A172 (cell line): ENCODE measurements around the gene WRAP73. TPM values are rescaled to one million over a fixed set of nuclear protein-coding genes. Genes with fewer than 3 reads are reported as not detected.

Experiments
- DNase-seq: peaks from one replicate; pipeline ENCODE4 v3.0.0-alpha.2; 2015; ENCODE audit warnings: low spot score
- total RNA-seq: library from RNA; depleted of rRNA; stranded (reverse); fragments of >200 nt; shearing (Covaris generic); gene quantifications from 2 replicates; pipeline ENCODE4 v1.2.3, GENCODE V29; 2014

The WRAP73 gene
- total RNA-seq, 1 experiment from 2014 or later, result 22.2 TPM

DNA sequence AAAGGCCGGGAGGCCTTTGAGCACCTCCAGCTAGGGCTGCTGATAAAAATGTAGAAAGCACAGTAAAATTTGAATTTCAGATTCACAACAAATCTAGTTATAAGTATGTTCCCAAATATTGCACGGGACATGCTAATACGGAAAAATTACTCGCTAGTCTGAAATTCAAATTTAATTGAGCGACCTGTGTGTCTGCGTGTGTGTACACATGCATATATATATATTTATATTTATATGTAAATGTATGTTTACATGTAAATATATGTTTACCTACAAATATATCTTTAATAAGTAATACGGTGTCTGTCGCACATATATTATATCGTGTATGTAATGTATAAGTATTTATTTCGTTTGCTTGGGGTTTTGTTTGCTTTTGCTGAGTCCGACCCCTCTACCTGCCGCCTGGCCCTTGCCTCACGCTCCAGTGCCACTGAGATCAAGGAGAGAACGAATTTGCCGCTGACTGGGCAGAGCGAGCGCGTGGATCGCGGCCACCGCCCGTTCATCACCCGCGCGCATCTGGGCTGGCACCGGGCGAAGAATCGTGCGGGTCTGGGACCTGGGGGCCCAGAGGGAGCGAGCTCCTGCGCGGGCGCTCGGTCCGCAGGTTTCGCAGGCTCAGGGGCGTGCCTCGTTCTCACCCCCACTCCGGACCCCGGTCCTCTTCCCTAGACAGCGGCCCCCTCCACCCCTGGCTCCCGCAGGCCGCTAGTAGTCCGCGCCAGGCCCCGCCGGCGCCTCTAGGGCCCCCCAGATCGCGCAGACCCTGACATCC, 534 bp upstream of the WRAP73 start:
- DNase-seq, result no peak

DNA sequence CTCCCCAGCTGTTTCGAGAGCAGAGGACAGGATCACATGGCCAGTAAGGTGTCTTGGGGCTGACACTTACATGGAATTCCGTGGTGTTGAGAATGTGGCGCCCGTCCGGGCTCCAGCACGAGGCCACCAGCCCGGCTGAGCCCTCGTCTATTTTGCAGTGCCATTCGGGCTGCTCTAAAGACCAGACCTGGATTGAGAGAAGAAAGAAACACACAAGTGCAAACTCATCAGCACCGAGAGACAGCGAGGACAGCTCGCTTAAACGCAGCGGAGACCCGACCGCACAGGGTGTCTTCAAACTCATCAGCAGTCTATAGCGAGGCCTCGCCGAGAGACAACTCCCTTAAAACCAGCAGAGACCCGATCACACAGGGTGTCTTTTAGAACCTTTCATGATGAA, 3.3 kb downstream of the WRAP73 start:
- DNase-seq, result no peak

DNA sequence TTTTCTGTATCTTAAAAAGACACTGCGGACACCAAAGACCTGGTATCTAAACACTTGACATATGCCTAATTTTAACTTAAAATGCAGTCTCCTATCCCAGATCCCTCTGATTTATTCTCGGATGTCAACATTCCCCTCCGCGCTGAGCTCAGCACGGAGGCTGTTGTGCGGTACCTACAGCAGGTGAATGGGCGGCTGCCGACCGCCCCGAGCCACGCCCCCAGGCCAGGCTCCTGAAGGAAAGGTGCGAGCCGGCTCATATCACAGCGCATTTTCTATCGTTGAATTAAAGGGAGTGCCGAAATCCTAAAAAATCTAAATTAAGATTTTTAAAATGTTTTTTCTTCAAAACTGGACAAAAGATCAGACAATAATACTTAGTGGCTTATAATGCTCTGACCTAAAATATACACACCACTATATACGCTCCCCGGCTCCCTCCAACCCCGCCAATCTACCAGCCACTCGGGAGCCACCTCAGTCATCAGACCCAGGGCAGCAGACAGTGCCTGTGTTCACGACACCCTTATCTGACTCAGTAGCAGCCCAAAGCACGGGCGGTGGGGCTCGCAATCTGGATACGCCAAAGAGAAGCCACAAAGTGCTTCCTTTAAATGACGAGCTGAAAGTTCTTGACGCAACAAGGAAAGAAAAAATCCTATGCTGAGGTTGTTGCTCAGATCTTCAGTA, 4.1 kb downstream of the WRAP73 start:
- no peak for DNase-seq

DNA sequence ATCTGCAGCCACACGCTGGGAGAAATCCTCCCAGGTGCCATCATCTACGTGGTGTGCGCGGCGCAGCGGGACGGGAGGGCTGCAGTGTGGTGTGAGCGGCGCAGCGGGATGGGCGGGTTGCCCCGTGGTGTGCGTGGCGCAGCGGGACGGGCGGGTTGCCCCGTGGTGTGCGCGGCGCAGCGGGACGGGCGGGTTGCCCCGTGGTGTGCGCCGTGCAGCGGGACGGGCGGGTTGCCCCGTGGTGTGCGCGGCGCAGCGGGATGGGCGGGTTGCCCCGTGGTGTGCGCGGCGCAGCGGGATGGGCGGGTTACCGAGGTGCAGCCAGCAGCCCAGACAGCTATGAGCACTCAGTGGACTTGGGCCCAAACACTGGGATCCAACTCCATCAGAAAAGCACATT, 4.7 kb downstream of the WRAP73 start:
- DNase-seq, result no peak

DNA sequence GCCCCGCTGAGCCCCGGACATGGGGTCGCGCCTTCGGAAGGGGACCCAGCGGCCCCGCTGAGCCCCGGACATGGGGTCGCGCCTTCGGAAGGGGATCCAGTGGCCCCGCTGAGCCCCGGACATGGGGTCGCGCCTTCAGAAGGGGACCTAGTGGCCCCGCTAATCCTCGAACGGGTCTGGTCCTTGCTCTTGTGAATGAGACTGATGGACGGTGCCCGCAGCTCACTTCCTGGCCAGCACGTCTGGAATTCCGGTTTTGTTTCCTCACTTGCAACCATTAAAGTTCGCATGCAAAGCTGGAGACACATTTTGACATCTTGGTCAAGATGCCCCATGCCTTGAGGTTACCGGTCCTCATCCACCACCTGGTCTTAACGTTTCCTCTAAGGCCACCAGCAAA, 5.6 kb downstream of the WRAP73 start:
- no peak for DNase-seq

DNA sequence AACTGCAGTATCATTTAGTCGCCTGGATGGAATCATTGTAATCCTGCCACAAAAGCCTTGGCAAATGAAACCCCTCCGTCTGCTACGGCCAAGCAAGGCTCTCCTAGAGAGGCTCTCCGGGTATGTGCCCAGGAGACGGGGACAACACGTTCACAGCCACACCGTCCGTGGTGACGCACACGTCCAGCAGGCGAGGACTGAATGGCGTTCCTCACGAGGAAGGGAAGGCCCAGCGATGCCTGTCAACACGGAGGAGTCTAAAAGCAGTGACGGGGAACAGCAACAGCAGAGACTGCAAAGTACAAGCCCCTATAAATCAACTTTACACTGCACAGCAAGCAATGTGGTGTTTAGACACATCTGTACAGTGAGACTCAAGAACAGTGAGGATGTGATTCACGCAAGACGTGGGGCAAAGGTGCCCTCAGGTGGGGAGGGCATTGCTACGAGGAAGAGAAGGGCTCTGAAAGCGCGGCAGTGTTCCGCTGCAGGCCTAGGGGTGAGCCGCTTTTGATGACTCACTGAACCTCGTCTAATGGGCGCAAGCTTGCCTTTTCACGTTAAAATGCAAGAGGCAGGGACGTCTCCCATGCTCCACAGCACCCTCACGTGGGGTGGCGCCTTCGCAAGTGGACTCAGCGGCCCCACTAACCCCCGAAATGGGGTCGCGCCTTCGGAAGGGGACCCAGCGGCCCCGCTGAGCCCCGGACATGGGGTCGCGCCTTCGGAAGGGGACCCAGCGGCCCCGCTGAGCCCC, 6.8 kb downstream of the WRAP73 start:
- no peak for DNase-seq

DNA sequence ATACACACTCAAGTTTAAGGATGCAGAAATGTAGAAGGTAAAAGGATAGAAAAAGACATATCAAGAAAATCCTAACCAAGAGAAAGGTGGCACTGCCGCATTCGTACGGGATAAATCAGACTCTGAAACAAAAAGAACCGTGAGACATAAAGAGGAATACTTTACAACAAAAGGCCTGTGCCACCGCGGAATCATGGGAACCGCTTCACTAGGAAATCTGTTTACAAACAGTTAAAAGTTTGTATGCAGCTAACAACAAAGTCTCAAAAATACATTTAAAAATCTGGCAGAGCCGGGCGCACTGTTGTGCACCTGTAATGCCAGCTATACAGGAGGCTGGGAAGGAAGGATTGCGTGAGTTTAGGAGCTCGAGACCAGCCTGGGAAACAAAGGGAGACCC, 8.1 kb downstream of the WRAP73 start:
- no peak for DNase-seq

DNA sequence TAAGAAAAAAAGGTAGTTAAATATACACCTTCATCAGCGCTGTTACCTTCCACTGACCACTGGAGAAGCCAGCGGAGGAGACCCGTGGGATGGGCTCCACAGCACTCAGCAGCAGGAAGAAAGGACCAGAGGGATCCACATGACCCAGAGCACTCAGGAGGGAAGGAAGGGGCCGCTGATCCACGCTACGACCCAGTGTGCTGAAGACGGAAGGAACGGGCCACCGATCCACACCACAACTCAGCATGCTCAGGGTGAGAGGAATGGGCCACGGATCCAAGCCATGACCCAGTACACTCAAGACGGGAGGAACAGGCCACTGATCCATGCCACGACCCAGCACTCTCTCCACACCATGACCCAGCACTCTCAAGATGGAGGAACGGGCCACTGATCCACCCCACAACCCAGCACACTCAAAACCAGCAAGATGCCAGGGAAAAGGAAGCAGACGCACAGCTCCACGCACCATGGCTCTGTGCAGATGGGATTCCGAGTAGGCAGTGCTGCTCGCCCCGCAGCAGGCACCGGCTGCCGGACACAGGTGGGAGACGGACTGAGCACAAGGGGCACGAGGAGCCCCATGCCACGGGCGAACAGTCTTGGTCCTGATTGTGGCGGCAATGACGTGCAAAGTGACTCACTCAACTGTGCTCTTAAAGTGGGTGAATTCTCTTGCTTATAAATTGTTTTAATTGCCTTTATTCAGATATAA, 8.7 kb downstream of the WRAP73 start:
- DNase-seq, result no peak

DNA sequence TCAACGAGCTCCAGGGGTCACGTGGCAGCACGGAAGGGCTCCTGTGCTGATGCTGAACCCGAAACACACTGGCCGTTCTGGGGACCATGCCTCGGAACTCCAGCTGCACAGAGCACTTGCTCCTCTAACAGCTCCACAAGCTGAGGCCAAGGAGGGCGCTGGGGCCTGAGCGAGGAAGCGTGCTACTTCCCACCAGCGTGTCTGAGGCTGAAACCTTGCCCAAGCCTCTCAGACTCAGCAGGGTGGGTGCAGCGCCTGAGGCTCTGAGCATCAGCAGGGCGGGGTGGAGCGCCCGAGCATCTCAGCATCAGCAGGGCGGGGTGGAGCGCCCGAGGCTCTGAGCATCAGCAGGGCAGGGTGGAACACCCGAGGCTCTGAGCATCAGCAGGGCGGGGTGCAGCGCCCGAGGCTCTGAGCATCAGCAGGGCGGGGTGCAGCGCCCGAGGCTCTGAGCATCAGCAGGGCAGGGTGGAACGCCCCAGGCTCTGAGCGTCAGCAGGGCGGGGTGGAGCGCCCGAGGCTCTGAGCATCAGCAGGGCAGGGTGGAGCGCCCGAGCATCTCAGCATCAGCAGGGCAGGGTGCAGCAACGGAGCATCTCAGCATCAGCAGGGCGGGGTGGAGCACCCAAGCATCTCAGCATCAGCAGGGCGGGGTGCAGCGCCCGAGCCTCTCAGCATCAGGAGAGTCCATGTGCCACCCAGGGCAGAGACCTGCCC, 9.6 kb downstream of the WRAP73 start:
- DNase-seq, result no peak

DNA sequence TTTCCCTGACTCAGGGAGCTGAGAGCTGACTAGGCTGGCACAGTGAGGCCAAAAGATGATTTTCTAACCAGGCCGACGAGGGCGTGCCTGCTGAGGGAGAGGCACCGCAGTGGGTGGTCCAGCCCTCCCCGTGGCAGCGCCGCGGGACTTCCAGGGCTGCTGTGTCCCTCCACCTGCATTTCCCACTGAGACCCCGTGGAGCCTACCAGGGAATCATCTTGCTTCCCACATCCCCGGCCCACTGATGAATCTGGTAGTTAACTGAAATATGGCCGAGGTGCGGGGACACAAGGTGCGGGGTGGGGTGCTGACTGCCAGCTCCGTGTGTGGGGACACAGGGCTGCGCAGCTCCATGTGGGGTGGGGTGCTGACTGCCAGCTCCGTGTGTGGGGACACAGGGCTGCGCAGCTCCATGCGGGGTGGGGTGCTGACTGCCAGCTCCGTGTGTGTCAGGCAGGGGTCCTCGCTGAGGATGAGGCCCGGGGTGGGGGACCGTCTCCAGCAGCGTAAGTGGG, 10.4 kb downstream of the WRAP73 start:
- DNase-seq, result no peak

DNA sequence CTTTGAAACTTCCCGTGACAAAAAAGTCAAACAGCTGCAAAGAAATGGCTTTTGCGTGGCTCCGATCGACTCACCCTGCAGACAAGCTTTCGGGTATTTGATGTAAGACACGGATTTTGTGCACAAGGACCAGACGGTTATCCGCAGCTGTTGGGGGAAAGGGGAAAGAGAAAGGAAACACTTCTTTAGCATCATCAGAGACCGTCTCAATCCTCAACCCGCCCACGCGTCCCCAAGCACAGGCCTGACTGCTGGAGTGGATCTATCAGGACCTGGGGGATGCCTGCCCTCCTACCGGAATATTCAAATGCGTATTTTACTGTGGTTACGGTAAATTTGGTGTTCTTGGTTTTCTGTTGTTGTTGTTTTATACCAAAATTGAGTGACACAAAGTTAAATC, 11.2 kb downstream of the WRAP73 start:
- no peak for DNase-seq

DNA sequence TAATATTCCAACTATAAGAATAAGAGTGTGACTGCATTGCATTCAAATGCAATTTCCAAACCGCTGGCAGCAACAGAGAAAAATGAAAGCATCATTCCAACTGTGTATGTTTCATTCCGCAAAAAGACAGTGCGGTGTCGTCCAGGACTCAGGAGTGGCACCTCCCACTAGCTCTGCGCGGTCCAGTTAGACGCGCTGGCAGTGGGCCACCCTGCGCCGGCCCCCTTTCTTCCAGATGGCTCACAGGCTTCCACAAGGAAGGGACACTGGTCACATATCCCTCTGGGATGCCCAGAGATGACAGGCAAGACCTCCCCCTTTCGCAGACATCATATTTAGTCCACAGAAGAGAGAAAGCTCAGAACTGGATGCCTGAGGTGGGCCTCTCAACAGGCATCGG, 11.9 kb downstream of the WRAP73 start:
- no peak for DNase-seq

DNA sequence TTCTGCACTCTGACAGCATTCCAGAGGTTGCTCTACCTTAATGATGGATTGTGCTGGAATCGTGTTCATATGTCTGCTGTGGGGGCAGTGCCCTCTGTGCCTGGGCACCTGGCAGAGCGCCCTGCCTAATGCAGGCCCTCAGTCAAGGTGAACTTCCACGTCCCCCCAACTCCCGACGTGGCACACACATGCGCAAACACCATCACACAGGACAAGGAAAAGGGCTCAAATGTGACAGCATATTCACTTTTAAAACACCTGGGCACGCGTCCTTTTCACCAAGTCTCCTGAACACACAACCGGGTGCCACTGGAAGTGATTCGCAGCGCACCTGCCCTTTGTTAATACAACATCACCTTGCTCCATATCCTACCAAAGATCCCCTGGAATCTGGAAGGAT, 13.4 kb downstream of the WRAP73 start:
- DNase-seq, result no peak

DNA sequence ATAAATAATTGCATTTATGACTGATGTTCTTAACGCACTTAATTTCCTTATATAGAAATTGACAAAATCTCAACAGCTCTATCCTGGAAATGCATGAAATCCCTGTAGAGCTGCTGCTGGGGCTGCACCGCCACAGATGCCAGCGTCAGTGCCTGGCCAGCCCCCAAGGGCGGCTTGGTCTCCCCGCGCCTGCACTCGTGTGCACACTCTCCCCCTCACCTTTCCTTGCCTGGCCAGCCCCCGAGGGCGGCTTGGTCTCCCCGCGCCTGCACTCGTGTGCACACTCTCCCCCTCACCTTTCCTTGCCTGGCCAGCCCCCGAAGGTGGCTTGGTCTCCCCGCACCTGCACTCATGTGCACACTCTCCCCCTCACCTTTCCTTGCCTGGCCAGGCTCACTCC, 13.8 kb downstream of the WRAP73 start:
- DNase-seq, result no peak

DNA sequence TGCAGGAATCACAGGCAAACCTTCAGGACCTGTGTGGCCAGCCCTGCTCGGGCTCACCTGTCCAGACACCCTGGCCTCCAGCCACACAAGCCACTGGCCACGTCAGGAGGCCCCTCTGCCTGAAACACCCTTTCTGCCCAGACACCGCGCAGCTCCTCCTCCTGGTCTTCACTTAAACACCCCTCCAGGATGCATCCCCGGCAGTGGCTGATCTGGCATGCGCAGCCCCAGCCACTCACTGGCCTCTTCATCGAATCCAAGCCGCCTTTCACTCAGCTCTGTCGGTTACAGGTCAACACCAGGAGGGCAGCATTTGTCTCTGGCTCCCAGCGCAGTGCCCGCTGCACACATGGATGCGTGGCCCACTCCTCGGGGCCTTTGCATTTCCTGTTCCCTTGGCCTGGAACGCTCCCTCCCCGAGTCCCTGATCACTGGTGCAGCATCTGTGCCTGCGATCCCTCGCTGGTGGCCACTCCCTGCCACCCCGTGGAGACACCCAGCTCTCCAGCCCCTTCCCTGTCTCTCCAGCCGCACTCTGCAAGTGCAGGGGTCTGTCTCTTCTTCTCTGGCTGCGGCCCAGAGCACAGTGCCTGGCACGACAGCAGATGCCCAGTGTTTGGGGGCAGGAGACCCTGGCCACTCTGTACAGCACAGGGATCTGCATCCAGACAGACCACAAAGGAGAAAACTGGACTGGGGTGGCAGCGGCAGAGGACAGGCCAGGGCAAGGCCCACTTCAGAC, 15.7 kb downstream of the WRAP73 start:
- no peak for DNase-seq

DNA sequence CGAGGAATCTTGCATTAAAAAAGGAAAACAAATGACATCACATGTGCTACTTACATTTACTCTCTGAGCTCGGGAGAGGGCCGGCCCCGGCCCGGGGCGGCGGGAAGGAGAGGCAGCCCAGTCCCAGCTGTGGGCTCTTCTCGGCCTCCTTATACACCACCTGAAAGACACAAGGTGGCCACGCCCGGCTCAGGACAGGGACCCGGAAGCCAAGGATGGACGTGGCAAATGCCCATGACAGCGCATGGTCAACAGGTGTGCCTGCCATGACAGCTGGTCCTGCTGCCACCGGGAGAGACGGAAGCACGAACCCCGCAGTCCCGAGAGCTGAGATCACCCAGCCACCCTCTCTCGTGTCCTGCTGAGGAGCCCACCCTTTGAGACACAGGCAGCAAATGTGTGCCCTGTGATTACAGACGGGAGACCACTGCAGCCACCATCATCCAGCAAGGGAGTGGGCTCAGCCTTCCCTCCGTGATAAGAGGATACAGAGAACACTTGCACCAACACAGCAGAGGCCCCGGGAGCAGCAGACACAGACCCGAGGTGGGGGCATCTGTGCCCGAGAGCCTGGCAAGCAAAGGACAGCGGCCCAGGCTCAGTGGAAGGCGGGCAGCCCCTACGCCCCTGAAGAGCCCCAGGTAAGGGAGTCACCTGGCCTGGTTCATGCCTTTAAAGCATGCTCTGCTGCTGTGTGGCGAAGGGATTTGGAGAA, 16.4 kb downstream of the WRAP73 start:
- DNase-seq, result no peak

DNA sequence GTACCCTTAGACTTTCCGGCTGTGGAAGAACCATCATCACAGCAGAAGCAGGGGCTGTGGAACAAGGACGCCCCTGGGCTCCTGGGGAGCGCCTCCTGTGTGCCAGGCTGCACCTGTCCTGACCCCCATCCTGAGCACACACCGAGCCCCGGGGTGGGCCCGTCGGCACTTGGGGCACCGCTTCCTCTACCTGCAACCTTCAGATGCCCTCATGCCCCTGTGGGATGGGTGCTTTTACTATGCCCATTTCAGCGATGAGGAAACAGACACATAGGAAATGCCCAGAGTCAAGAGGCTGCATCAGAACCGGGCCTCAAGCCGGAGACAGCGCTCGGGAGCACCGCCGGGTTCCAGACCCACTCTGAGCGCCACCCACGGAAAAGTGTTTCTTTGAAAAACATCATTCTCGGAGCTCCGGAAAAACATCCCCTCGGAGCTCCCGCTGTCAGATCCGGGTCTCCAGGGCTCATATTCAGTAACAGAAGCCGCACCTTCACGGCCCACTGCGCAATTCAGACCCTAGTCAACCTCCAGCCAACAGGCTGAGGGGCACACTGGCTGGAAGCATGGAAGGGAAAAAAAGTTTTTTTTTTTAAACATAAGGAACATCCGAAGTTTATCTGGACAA, 17.1 kb downstream of the WRAP73 start:
- no peak for DNase-seq

DNA sequence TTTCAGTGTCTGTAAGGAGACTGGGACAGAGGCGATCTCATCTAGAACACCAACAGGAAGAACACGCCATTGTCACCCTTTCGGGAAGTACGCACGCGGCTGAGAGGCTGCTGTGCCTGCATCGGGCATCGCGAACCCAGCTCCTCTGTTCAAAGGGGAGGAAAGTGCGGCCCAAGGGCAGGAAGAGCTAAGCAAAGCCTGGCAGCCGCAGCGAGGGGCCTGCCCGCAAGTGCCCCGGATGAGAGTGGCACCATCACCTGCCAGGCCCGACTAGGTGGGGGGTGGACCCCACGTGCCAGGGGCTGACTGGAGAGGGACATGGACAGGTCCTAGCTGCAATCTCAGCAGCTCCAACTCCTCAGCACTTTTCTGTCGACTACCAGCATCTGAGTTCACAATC, 17.6 kb downstream of the WRAP73 start:
- DNase-seq, result no peak
